KOPT-K1 (cell line): ENCODE data around the gene KRTAP21-2.

Source experiments
- H3K27ac ChIP-seq: fragments of 200-600 bp; sonication (generic); 2 replicates; pipeline ENCODE4 v1.5.1; 2016; ENCODE audit warnings: antibody characterized with exemption, mild to moderate bottlenecking, low read depth, low read length; ENCODE audit not compliant: poor library complexity, severe bottlenecking
- H3K36me3 ChIP-seq: fragments of 200-600 bp; sonication (generic); 2 replicates; pipeline ENCODE4 v1.5.1; 2017; ENCODE audit warnings: antibody characterized with exemption, mild to moderate bottlenecking, low read length, moderate library complexity; ENCODE audit not compliant: insufficient read depth
- H3K9me3 ChIP-seq: fragments of 200-600 bp; sonication (generic); 2 replicates; pipeline ENCODE4 v1.5.1; 2017; ENCODE audit warnings: antibody characterized with exemption, low read length, mild to moderate bottlenecking; ENCODE audit not compliant: insufficient read depth, poor library complexity, severe bottlenecking

Gene KRTAP21-2

GRCh38 chr21:30713766-30714165 is 33.3 kb downstream of the KRTAP21-2 start:
- H3K36me3 ChIP-seq: no peaks in the 10 kb centered on the region
- H3K27ac ChIP-seq: no peak overlapping the region

GRCh38 chr21:30710499-30710898 is 36.6 kb downstream of the KRTAP21-2 start:
- no peaks in the 10 kb centered on the region for H3K9me3 ChIP-seq
- no peak overlapping the region for H3K27ac ChIP-seq
- H3K36me3 ChIP-seq: no peaks in the 10 kb centered on the region

More at GRCh38 chr21:30713766-30714165, 33.3 kb downstream of the KRTAP21-2 start:
- H3K9me3 ChIP-seq: no peaks in the 10 kb centered on the region

GRCh38 chr21:30707409-30707808 is 39.6 kb downstream of the KRTAP21-2 start:
- no peaks in the 10 kb centered on the region for H3K36me3 ChIP-seq
- H3K9me3 ChIP-seq: no peaks in the 10 kb centered on the region
- H3K27ac ChIP-seq: no peak overlapping the region
